PC-3 (cell line): ENCODE data around the gene NRG3. TPM values are rescaled to one million over a fixed set of nuclear protein-coding genes. Genes with fewer than 3 reads are reported as not detected.

Experiments
- ATAC-seq: fragments of 200-7000 bp; cut with Tn5 transposase; 2 replicates; pipeline ENCODE4 v1.9.1; 2020; ENCODE audit warnings: mild to moderate bottlenecking, moderate library complexity
- BruUV-seq: library from RNA; stranded (reverse); fragments of 400-500 nt; replicated peaks from 2 replicates; lab custom pipeline; 2021; lab: Mats Ljungman, UMichigan
- CTCF ChIA-PET: fragments of 300-600 bp; sonication (Branson Sonifier 250); formaldehyde crosslinking; loops from one replicate; lab custom pipeline; 2022; ENCODE audit warnings: antibody characterized with exemption; lab: Charles Lee
- POLR2A ChIA-PET: fragments of 300-600 bp; sonication (Branson Sonifier 250); formaldehyde crosslinking; loops from one replicate; lab custom pipeline; 2022; ENCODE audit warnings: antibody characterized with exemption; ENCODE audit not compliant: unreplicated experiment; lab: Charles Lee
- DNase-seq: peaks from one replicate; pipeline ENCODE4 v3.0.0-alpha.2; 2015
- H2AFZ ChIP-seq: fragments of 300-600 bp; sonication (generic); 2 replicates; pipeline ENCODE4 v1.6.0; 2016; ENCODE audit warnings: antibody characterized with exemption, low read length
- H3F3A ChIP-seq: fragments of 300-600 bp; sonication (generic); one replicate; pipeline ENCODE4 v1.6.0; 2017; ENCODE audit warnings: antibody characterized with exemption, low read length, control low read depth, mild to moderate bottlenecking; ENCODE audit not compliant: unreplicated experiment
- H3K27ac ChIP-seq: fragments of 300-600 bp; sonication (generic); 2 replicates; pipeline ENCODE4 v1.5.1; 2016; ENCODE audit warnings: mild to moderate bottlenecking, low read length
- H3K27me3 ChIP-seq: fragments of 300-600 bp; sonication (generic); 2 replicates; pipeline ENCODE4 v1.6.1; 2016; ENCODE audit warnings: low read length, mixed read lengths
- H3K36me3 ChIP-seq: fragments of 300-600 bp; sonication (generic); 2 replicates; pipeline ENCODE4 v1.6.1; 2016; ENCODE audit warnings: low read depth, mixed run types, low read length, mixed read lengths
- H3K4me1 ChIP-seq: fragments of 300-600 bp; sonication (generic); 2 replicates; pipeline ENCODE4 v1.5.1; 2016; ENCODE audit warnings: low read length; ENCODE audit not compliant: insufficient read depth
- H3K4me2 ChIP-seq: fragments of 300-600 bp; sonication (generic); 2 replicates; pipeline ENCODE4 v1.6.0; 2016; ENCODE audit warnings: low read length
- H3K4me3 ChIP-seq: fragments of 300-600 bp; sonication (generic); 2 replicates; pipeline ENCODE4 v1.5.1; 2016; ENCODE audit warnings: mild to moderate bottlenecking, low read length, mixed read lengths
- H3K79me2 ChIP-seq: fragments of 300-600 bp; sonication (generic); 2 replicates; pipeline ENCODE4 v1.6.1; 2017; ENCODE audit warnings: low read length, mixed read lengths
- H3K9ac ChIP-seq: fragments of 300-600 bp; sonication (generic); 2 replicates; pipeline ENCODE4 v1.6.0; 2016; ENCODE audit warnings: mild to moderate bottlenecking, low read length
- H3K9me2 ChIP-seq: fragments of 300-600 bp; sonication (generic); replicated peaks from 2 replicates; pipeline ENCODE4 v1.6.1; 2016; ENCODE audit warnings: mixed run types, low read length, mixed read lengths
- H3K9me3 ChIP-seq: fragments of 300-600 bp; sonication (generic); 2 replicates; pipeline ENCODE4 v1.6.1; 2016; ENCODE audit warnings: low read length, mixed read lengths
- H4K20me1 ChIP-seq: fragments of 300-600 bp; sonication (generic); 2 replicates; pipeline ENCODE4 v1.6.1; 2016; ENCODE audit warnings: low read length, mixed read lengths
- EZH2 ChIP-seq: fragments of 300-600 bp; sonication (generic); IDR thresholded peaks from one replicate; pipeline ENCODE4 v1.6.1; 2017; ENCODE audit warnings: antibody characterized with exemption, mild to moderate bottlenecking, low read length; ENCODE audit not compliant: unreplicated experiment
- EZH2phosphoT487 ChIP-seq: fragments of 300-600 bp; sonication (generic); IDR thresholded peaks from 2 replicates; pipeline ENCODE4 v1.6.1; 2018; ENCODE audit warnings: mild to moderate bottlenecking, antibody characterized with exemption, low read length, borderline replicate concordance
- intact Hi-C: fragments of 100-400 bp; cut with micrococcal nuclease; formaldehyde crosslinking; loops from 2 replicates; pipeline ENCODE4 v1.9.0; 2023
- total RNA-seq: library from RNA; depleted of rRNA; stranded (reverse); fragments of >200 nt; gene quantifications from 2 replicates; pipeline ENCODE4 v1.2.3, GENCODE V29; 2014
- TF ChIP-seq, protein P1 (sequence below): fragments of 300-600 bp; sonication (generic); conservative IDR thresholded peaks from 2 replicates; pipeline ENCODE4 v1.5.1; 2017; ENCODE audit warnings: antibody characterized with exemption, low read depth, mild to moderate bottlenecking, low read length

The NRG3 gene
- total RNA-seq, 1 experiment from 2014 or later: not detected

- no peak for ATAC-seq
- H3K4me2 ChIP-seq: no peak overlapping the region
- H3K36me3 ChIP-seq: no peaks in the 10 kb centered on the region
- H3K4me1 ChIP-seq: no peaks in the 10 kb centered on the region
- H3K9ac ChIP-seq: no peak overlapping the region
- ChIA-PET CTCF (no interaction called here), POLR2A (no interaction called here)
- H3K27me3 ChIP-seq: no peaks in the 10 kb centered on the region
- H3K9me3 ChIP-seq: no peaks in the 10 kb centered on the region
- H4K20me1 ChIP-seq: no peaks in the 10 kb centered on the region
- TF ChIP-seq EZH2phosphoT487 (no peak), EZH2 (no peak)
- TF ChIP-seq, protein P1, sequence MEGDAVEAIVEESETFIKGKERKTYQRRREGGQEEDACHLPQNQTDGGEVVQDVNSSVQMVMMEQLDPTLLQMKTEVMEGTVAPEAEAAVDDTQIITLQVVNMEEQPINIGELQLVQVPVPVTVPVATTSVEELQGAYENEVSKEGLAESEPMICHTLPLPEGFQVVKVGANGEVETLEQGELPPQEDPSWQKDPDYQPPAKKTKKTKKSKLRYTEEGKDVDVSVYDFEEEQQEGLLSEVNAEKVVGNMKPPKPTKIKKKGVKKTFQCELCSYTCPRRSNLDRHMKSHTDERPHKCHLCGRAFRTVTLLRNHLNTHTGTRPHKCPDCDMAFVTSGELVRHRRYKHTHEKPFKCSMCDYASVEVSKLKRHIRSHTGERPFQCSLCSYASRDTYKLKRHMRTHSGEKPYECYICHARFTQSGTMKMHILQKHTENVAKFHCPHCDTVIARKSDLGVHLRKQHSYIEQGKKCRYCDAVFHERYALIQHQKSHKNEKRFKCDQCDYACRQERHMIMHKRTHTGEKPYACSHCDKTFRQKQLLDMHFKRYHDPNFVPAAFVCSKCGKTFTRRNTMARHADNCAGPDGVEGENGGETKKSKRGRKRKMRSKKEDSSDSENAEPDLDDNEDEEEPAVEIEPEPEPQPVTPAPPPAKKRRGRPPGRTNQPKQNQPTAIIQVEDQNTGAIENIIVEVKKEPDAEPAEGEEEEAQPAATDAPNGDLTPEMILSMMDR: no peak
- H3K9me2 ChIP-seq: no peaks in the 10 kb centered on the region
- DNase-seq: no peak
- H2AFZ ChIP-seq: no peak overlapping the region
- H3K79me2 ChIP-seq: no peaks in the 10 kb centered on the region
- H3K27ac ChIP-seq: no peak overlapping the region
- intact Hi-C loops: no loop called here
- BruUV-seq: no TSS peak
- H3F3A ChIP-seq: no peaks in the 10 kb centered on the region
- H3K4me3 ChIP-seq: no peak overlapping the region
Measured at GRCh38 chr10:82961864-82962263, 1086.9 kb downstream of the NRG3 start.

- POLR2A ChIA-PET: no interaction called here
Measured at GRCh38 chr10:82966130-82966529, 1091.1 kb downstream of the NRG3 start.

DNA sequence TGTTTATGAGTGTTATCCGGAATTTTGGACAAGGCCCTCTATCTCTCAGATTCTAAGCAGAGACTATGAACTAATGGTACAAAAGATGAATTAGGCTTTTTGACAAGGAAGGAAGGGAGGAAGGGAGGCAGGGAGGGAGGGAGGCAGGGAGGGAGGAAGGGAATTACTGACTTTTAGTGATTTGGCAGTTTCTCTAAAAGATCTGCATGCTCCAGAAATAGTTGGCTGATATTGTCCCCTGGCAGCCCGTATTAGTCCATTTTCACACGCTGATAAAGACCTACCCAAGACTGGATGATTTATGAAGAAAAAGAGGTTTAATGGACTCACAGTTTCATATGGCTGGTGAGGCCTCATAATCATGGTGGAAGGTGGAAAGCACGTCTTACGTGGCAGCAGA, 1093.5 kb downstream of the NRG3 start:
- H3K27ac ChIP-seq: no peak overlapping the region
- DNase-seq: no peak
- no TSS peak for BruUV-seq
- no peaks in the 10 kb centered on the region for H3K79me2 ChIP-seq
- H3K4me3 ChIP-seq: no peak overlapping the region
- TF ChIP-seq, protein P1: no peak
- TF ChIP-seq EZH2phosphoT487: no peak
- no peak for TF ChIP-seq EZH2
- no peak overlapping the region for H3K9ac ChIP-seq
- no peaks in the 10 kb centered on the region for H3K36me3 ChIP-seq
- no peaks in the 10 kb centered on the region for H3K4me1 ChIP-seq
- H2AFZ ChIP-seq: no peak overlapping the region
- CTCF ChIA-PET: no interaction called here
- intact Hi-C loops: no loop called here
- POLR2A ChIA-PET: no interaction called here
- ATAC-seq: no peak
- H3K4me2 ChIP-seq: no peak overlapping the region
- no peaks in the 10 kb centered on the region for H4K20me1 ChIP-seq
- no peaks in the 10 kb centered on the region for H3K27me3 ChIP-seq
- no peaks in the 10 kb centered on the region for H3K9me3 ChIP-seq
- no peaks in the 10 kb centered on the region for H3F3A ChIP-seq
- H3K9me2 ChIP-seq: no peaks in the 10 kb centered on the region

More at GRCh38 chr10:82966130-82966529, 1091.1 kb downstream of the NRG3 start:
- BruUV-seq: no TSS peak
- Histone ChIP-seq H3K36me3 (no peaks in the 10 kb centered on the region), H3F3A (no peaks in the 10 kb centered on the region), H3K4me1 (no peaks in the 10 kb centered on the region), H3K9ac (no peak overlapping the region), H3K4me2 (no peak overlapping the region), H3K79me2 (no peaks in the 10 kb centered on the region), H3K27ac (no peak overlapping the region), H4K20me1 (no peaks in the 10 kb centered on the region), H3K4me3 (no peak overlapping the region), H2AFZ (no peak overlapping the region), H3K9me3 (no peaks in the 10 kb centered on the region), H3K27me3 (no peaks in the 10 kb centered on the region), H3K9me2 (no peaks in the 10 kb centered on the region)
- intact Hi-C loops: no loop called here
- DNase-seq: no peak
- TF ChIP-seq EZH2 (no peak), EZH2phosphoT487 (no peak)
- TF ChIP-seq, protein P1: no peak
- no peak for ATAC-seq
- CTCF ChIA-PET: no interaction called here
